Measurements from ENCODE around the gene MFF. TPM values are rescaled to one million over a fixed set of nuclear protein-coding genes. Genes with fewer than 3 reads are reported as not detected.
A peak's percentile ranks its signal among the peaks of the same experiment; 100 is the strongest.

Gene MFF
- total and polyA plus RNA-seq, 2 donors (not counting 3 experiments of a cell fraction or from before 2014, with no cell fraction given), result 36.3 to 65.1 TPM

DNA sequence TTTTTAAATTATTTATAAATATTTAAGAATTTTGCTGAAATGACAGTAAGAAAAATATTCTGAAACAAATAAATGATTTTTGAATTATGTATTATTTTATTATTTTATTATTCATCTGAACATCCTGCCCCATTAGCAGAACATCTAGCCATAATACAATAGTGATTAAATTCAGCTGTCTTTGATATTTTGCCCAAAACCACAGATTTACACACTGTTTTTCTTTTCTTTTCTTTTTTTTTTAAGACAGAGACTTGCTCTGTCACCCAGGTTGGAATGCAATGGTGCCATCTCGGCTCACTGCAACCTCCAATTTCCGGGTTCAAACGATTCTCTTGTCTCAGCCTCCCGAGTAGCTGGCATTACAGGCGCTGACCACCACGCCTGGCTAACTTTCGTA is 64.6 kb downstream of the MFF start:
- intact Hi-C loops (cut with micrococcal nuclease), result no loop called here
- no peaks in the 10 kb centered on the region for H3K9me1 ChIP-seq (replicated peaks; ENCODE audit: control insufficient read depth, extremely low read depth, insufficient read depth, low read length)
- no peaks in the 10 kb centered on the region for H3K36me3 ChIP-seq (ENCODE audit: control insufficient read depth in 2 of 2, extremely low read depth in 1 of 2, insufficient read depth in 2 of 2, low read length in 2 of 2)
- H3K27ac ChIP-seq (ENCODE audit: insufficient read depth, low read depth, low read length), result no peak overlapping the region
- H2AFZ ChIP-seq (ENCODE audit: low read depth, low read length), result no peak overlapping the region
- no peaks in the 10 kb centered on the region for H3K27me3 ChIP-seq (ENCODE audit: control insufficient read depth in 2 of 2, insufficient read depth in 2 of 2, low read length in 2 of 2)
- no peak overlapping the region for H3K9ac ChIP-seq (replicated peaks; ENCODE audit: extremely low read depth, insufficient read depth, low read length)
- ChIA-PET CTCF (no interaction called here), POLR2A (no interaction called here)
- no peak for TF ChIP-seq POLR2A (IDR thresholded peaks at IDR 0.05; ENCODE audit: low read depth, low read length)
- TF ChIP-seq JUN (IDR thresholded peaks at IDR 0.05; ENCODE audit: borderline replicate concordance, insufficient read depth, insufficient read length, low read depth), result no peak
- no peak for TF ChIP-seq GATA2 (IDR thresholded peaks at IDR 0.05; ENCODE audit: insufficient read depth, insufficient read length, low read depth, low read length)
- no peak for TF ChIP-seq MAX (IDR thresholded peaks at IDR 0.05; ENCODE audit: insufficient read depth, insufficient read length)
- TF ChIP-seq POLR2AphosphoS5 (IDR thresholded peaks at IDR 0.05; ENCODE audit: insufficient read depth, low read depth, low read length), result no peak
- TF ChIP-seq MYC (IDR thresholded peaks at IDR 0.05; ENCODE audit: low read depth, low read length), result no peak
- TF ChIP-seq EZH2 (IDR thresholded peaks at IDR 0.05; ENCODE audit: borderline replicate concordance, low read depth, low read length, severe bottlenecking), result no peak
- TF ChIP-seq FOS (IDR thresholded peaks at IDR 0.05; ENCODE audit: borderline replicate concordance, insufficient read depth, low read length), result no peak
- no peak for TF ChIP-seq CTCF (IDR thresholded peaks at IDR 0.05; ENCODE audit: extremely low read depth in 1 of 2, insufficient read depth in 1 of 2, low read depth in 1 of 2, low read length in 2 of 2)
- H3K79me2 ChIP-seq (ENCODE audit: control insufficient read depth, insufficient read depth, low read length), result no peaks in the 10 kb centered on the region
- FAIRE-seq (peak; percentile 38), DNase-seq (ENCODE audit: low read depth, low spot score) (no peak)
- H3K9me3 ChIP-seq (replicated peaks; ENCODE audit: control insufficient read depth, insufficient read depth, low read length), result no peaks in the 10 kb centered on the region
- no peak overlapping the region for H3K4me2 ChIP-seq (ENCODE audit: insufficient read depth, low read length)
- BruUV-seq (replicated peaks), result no TSS peak
- dilution Hi-C loops (cut with MboI; ENCODE audit: extremely low pct_ligation_motif_present, low sequenced_read_pairs), result no loop called here
- no peaks in the 10 kb centered on the region for H3K4me1 ChIP-seq (ENCODE audit: control insufficient read depth, extremely low read depth, insufficient read depth, low read length)
- no peaks in the 10 kb centered on the region for H4K20me1 ChIP-seq (replicated peaks; ENCODE audit: control insufficient read depth, extremely low read depth, insufficient read depth, low read length)
- no peak overlapping the region for H3K4me3 ChIP-seq (replicated peaks in 1 of 3; ENCODE audit: insufficient read depth in 1 of 3, low read depth in 1 of 3, low read length in 3 of 3)

Measured in endothelial cell of umbilical vein (primary cell).